PC-9 (cell line): ENCODE results near the gene TCF12.

Experiments
- EZH2 ChIP-seq: fragments of 200-600 bp; sonication (generic); IDR thresholded peaks from 2 replicates; pipeline ENCODE4 v1.8.0; 2017; ENCODE audit warnings: antibody characterized with exemption, low read depth
- TF ChIP-seq, protein P1 (sequence below): fragments of 200-600 bp; sonication (generic); conservative IDR thresholded peaks from 2 replicates; pipeline ENCODE4 v1.6.1; 2017; ENCODE audit warnings: mixed run types, antibody characterized with exemption, mild to moderate bottlenecking, moderate library complexity

DNA sequence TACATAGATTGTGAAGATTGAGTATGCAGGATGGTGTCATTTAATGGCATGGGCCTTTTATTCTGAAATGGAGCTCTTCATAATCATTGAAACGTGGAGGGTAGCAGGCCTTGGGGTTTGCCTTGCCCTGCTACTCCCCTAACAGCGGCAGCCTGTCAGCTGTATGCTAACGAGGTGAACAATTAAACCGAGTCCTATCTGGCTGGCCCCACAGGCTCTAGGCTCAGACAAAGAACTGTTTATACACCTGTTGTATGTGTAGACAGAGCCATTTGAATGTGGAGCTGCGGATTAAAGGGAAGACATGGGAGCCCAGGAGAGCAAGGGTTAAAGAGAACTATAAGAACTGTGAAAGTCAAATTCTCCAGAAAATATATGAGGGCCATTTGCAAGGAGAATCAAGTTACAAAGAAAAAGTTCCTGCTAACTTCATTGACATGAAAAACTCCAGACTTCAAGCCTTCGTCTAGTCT lies 341.2 kb downstream of the TCF12 start:
- TF ChIP-seq, protein P1, sequence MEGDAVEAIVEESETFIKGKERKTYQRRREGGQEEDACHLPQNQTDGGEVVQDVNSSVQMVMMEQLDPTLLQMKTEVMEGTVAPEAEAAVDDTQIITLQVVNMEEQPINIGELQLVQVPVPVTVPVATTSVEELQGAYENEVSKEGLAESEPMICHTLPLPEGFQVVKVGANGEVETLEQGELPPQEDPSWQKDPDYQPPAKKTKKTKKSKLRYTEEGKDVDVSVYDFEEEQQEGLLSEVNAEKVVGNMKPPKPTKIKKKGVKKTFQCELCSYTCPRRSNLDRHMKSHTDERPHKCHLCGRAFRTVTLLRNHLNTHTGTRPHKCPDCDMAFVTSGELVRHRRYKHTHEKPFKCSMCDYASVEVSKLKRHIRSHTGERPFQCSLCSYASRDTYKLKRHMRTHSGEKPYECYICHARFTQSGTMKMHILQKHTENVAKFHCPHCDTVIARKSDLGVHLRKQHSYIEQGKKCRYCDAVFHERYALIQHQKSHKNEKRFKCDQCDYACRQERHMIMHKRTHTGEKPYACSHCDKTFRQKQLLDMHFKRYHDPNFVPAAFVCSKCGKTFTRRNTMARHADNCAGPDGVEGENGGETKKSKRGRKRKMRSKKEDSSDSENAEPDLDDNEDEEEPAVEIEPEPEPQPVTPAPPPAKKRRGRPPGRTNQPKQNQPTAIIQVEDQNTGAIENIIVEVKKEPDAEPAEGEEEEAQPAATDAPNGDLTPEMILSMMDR = no peak
- no peak for TF ChIP-seq EZH2
